NCI-H1694 (cell line): ENCODE data around the gene MIXL1.
"Not testable (repeated sequence)": the region's sequence is repeated elsewhere in the genome, so short reads cannot be mapped to it uniquely, and the experiment has no call there.

Experiments
- DNase-seq: peaks from one replicate; lab custom pipeline; 2025; lab: John Stamatoyannopoulos, UW

Gene MIXL1

DNA sequence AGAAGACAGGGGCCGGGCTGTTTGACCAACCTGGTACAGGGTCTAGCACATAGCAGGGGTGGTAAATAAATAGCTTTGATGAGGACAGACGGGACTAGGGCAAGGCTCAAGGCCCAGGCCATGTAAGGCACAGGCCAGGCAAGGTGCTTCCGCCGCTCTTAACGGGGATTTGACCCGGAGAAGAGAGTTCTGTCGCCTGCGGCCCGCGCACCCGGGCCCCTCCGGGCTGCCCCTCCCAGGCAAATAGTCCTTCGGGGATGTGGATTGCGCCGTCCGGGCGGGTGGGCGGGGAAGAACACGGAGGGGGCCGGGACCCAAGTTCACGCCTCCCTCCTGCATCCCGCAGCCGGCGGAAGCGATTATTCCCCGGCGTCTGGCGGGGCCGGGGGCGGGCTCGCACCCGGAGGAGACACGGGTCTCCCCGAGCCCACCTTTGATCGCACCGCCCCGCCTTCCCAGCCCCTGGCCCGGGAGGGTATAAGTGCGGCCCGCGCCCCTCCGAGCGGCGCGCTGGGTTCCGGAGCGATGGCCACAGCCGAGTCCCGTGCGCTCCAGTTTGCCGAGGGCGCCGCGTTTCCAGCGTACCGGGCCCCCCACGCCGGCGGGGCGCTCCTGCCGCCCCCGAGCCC lies at the start of gene MIXL1:
TSS of gene MIXL1 (plus strand) at position 508 of the 629 bp plus-strand sequence. CDS start at position 526, 18 bp downstream.
- DNase-seq, result no peak

DNA sequence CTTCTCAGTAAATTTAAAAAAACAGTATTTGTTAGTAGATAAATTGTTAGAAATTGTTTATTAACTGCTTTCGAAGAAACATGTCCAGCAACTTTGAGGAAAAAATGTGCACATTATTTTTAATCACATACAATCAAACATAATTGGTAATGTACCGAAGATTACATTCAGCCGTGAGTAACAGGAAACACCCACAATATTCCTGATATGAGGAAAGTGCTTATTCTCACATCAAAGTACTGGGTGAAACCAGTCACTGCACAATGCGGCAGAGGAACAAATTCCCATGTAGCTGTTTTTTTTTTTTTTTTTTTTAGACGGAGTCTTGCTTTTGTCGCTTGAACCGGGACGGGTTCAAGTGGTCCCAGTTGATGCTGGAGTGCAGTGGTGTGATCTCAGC lies 46.6 kb upstream of the MIXL1 start:
- DNase-seq, result no peak

DNA sequence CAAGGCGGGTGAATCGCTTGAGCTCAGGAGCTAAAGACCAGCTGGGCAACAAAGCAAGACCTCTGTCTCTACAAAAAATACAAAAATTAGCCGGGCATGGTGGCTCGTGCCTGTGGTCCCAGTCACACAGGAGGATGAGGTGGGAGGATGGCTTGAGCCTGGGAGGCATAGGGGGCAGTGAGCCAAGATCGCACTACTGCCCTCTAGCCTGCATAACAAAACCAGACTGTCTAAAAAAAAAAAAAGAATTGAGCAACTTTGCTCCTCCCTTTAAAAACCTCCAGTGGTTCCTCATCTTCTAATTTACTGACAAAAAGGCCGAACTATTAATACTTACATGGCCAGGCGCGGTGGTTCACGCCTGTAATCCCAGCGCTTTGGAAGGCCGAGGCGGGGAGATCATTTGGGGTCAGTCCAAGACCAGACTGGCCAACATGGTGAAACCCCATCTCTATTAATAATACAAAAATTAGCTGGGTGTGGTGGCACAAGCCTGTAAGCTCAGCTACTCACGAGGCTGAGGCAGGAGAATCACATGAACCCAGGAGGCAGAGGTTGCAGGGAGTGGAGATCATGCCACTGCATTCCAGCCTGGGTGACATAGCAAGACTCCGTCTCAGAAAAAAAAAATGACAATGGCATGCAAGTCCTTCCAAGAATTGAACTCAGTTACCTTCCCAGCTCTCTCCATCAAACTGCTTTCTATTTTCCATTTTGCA lies 41.3 kb upstream of the MIXL1 start:
- peak; percentile 18 for DNase-seq

DNA sequence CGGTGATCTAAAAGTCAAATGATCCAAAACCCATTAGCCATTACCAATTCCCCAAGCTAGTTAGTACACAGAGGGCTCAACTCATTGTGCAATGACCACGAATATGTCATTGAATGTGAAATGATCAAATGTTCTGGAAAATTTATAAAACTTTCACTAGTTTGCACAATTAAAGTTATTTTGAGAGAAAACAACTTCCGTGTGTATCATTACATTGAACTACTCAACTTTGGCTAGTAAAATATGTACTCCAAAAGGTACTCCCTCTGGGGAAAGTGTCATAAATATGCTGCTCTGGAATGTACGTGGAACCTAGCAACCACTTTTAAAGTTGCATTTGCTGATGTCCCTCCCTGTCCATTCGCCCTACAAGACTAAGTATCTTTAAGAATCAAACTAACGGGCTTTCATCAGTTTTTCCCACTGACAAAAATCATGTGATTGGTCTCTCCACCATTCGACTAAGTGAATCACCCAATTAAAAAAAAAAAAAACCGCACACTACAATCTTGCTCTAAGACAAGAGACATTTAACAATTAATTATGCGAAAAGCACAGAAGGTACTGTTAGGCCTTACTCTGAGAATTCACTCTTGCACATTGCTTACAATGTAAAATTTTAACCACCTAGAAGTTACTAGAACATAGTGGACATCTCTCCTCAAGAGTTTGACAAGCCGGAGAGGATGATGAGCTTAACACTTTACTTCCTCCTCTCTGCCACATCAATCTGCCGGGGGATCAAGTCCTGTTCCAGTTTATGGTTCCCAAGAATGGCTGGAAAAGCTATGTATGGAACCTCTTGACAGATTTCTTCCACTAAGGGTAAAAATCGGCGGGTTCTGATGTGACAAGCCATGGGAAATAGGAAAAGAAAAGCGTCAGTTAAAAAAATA lies 38.1 kb upstream of the MIXL1 start:
- no peak for DNase-seq

DNA sequence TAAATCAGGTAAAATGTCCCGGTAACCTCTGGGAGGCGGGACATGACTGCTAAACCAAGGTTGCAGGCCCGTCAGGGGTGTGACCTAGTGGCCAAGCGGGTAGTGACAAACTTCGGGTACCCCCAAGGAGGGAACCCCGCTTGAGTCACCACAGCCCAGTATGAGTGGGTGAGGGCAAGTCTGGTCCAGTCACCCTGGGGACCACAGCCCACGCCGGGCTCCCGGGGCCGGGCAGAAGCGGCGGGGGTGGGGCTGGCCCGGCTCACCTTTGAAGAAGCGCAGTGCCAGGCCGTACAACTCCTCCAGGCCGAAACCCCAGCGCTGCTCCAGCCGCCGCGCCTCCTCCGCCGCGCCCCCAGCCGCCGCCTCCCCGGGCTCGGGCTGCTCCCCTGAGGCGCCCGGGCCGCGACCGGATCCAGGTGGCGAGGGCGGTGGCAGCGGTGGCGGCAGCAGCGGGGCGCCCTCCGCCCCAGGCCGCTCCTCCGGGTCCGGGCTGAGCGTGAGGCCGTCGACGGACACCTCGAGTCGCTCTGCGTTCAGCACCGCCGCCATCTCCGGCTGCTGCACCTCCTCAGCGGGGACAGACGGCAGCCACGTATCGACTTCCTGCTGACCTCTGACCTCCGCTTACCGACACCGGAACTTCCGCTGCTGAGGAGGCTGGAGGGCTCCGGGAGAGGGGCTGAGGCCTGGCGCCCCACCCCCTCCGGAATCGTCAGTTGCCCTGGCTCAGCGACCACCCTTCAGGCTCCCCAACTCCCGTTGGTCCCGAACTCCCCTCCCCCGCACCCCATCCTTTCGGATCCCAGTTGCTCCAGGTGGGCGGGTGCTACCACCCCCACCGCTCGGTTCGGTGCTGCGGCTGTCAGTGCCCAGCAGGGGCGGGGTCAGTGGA lies 37.1 kb upstream of the MIXL1 start, which contains the start of gene ACBD3:
TSS of gene ACBD3 (minus strand) at position 618 of the 895 bp plus-strand sequence. CDS start at position 552, 66 bp downstream.
- DNase-seq, result peak; percentile 80

DNA sequence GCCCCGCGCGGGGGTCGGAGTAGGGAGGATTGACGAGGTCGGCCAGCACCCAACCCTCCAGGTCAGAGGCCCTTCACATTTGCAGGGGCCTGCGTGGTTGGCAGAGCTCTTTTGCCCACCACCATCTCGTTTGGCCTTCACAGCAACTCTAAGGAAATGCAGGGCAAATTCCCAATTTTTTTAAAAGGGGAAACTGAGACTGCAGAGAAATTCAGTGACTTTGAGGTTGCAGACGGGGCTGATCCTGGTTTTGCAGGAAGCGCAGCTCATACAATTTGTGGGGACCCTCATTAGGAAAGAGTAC lies 36.5 kb upstream of the MIXL1 start:
- DNase-seq, result no peak

DNA sequence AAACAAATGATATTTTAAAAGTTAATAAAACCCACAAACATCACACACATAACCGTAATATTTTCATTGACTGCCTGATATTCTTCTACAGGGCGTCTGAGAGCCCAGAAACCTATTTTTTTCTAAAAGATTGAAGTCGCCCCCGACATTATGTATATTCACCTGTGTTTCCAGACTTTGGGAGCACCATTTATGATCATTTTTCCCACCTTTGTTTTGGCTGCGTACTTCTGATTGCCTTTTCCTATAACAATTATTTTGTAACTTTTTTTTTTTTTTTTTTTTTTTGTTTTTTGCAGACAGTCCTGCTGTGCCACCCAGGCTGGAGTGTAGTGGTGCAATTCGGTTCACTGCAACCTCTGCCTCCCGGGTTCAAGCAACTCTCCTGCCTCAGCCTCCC lies 36.1 kb upstream of the MIXL1 start:
- DNase-seq, result no peak

DNA sequence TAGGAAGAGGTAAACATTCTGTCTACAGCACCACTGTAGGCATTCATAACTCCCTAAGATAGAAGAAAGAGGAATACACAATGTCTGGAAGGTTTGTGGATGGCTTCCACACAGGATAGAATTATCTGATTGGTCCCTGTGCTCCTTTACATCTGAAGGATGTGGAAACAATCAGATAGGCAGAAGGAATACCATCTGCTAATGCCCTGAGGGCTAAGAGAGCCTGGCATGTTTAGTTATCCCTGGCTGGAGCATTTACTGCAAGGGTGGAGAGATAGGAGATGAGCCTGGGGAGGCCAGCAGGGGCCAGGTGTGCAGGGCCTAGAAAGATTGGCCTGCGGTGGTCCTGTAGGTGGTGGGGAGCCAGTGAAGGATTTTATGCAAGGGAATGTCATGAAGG lies 28.3 kb upstream of the MIXL1 start:
- DNase-seq, result peak; percentile 51

DNA sequence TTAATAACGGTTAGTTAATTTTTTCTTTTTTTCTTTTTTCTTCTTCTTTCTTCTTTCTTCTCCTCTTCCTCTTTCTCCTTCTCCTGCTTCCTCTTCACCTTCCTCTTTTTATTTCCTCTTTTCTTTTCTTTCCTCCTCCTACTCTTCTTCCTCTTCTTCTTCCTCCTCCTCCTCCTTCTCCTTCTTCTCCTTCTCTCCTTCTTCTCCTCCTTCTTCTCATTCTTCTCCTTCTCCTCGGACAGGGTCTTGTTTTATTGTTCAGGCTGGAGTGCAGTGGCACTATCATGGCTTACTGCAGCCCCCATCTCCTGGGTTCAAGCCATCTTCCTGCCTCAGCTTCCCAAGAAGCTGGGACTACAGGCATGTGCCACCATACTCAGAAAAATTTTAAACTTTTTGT lies 23.5 kb upstream of the MIXL1 start:
- DNase-seq, result no peak

DNA sequence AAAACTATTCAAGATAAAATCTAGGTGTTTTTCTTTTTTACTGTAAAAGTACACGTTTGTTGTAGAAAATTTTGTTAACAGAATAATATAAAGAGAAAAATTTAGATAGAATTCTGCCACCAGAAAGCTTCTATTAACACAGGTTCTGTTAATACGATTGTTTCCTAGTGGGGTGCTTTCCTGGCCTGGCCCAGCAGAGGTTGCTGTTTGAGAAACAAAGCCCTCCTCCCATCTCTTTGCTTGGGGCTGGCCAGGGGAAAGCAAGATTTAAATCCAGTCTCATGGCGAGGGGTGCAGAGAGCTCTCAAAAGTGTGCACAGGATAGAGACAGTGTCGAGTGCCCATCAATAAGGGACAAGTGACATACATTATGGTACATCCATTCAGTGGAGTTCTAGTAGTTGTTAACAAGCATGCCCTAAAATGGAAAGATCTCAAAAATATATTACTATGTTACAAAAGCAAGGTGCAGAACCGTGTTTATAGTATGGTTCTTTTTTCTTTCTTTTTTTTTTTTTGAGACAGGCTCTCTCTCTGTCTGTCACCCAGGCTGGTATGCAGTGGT lies 22.4 kb upstream of the MIXL1 start:
- no peak for DNase-seq

DNA sequence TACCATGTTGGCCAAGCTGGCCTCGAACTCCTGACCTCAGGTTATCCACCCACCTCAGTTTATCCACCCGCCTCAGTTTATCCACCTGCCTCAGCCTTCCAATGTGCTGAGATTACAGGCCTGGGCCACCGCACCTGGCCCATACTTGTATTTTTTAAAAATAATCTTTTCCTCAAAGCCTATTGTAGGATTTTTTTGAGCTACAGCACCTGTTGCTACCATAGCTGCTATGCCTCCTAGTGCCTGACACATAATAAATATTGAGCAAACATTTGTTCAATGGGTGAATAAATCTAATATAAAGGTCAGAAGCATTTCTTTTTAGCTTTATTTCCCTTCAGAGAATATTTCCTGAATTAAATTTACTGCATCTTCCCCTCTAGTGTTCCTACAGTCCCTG lies 21.2 kb upstream of the MIXL1 start:
- no peak for DNase-seq

DNA sequence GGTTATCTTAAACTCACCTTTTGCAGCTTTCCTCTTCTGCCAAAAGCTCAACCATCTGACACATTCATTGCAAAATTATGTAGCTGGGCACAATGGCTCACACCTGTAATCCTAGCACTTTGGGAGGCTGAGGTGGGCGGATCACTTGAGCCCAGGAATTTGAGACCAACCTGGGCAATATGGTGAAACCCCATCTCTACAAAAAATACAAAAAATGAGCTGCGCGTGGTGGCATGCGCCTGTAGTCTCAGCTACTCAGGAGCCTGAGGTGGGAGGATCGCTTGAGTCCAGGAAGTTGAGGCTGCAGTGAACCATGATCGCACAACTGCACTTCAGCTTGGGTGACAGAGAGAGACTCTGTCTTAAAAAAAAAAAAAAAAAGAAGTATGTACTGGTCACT lies 20.8 kb upstream of the MIXL1 start:
- not testable (repeated sequence) for DNase-seq

DNA sequence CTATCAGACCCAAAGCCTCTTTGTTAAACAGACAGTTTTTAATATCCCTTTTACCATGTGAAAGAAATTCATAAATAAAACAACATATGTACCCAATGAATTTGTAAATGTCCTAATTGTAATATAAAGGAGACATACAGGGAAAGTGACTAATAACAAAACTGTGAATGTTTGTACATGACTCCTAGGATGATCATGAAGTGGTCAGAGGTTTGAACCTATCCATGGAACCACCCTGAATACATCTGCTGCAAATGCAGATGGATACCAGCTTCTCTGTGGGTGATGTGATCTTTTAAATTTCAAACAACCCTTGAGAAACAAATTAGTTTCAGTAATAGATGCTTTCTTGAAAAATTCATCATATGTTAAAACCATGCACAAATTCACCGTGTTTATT lies 20.2 kb upstream of the MIXL1 start:
- no peak for DNase-seq

DNA sequence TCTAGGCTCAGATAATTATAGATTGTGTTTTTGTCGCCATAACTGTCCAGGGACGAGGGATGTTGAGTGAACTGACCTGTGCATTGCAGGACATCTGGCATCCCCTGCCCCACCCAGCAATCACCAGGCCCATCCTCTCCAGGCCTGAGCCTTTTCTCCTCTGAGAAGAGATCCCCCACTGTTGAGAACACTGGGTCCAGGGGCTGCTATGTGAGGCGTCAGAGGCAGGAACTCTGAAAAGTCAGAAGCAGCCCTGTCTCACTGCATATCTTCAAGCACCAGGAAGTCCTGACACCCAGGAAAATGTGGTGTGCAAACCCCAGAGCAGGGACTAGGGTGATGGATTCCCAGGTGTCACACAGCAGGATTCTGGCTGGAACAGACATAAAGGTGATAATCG lies 19.8 kb upstream of the MIXL1 start:
- DNase-seq, result no peak

DNA sequence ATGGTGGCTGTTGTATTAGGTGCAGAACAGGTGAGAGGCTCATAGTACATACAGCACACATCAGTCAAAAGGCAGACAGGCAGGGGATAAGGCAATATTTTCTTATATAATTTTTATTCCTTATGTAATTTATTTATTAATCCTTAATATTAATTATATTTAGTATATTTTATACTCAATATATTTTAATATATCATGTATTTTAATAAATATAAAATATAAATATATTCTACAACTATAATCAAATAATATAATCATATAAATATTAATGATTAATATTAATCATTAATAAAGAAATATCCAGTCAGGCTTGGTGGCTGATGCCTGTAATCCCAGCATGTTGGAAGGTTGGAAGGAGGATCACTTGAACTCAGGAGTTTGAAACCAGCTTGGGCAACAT lies 19.3 kb upstream of the MIXL1 start:
- DNase-seq, result no peak

DNA sequence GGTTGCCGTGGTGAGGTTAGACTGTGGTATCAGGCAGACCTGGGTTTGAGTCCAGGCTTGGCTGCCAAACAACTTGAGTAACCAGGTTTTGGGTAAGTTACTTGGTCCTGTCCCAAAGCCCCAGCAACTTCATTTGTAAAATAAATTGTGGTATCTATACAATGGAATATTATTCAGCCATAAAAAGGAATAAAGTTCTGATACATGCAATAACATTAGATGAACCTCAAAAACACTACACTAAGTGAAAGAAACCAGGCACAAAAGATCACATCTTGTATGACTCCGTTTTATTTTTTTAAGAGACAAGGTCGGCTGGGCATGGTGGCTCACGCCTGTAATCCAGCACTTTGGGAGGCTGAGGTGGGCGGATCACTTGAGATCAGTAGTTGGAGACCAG lies 16.4 kb upstream of the MIXL1 start:
- no peak for DNase-seq

DNA sequence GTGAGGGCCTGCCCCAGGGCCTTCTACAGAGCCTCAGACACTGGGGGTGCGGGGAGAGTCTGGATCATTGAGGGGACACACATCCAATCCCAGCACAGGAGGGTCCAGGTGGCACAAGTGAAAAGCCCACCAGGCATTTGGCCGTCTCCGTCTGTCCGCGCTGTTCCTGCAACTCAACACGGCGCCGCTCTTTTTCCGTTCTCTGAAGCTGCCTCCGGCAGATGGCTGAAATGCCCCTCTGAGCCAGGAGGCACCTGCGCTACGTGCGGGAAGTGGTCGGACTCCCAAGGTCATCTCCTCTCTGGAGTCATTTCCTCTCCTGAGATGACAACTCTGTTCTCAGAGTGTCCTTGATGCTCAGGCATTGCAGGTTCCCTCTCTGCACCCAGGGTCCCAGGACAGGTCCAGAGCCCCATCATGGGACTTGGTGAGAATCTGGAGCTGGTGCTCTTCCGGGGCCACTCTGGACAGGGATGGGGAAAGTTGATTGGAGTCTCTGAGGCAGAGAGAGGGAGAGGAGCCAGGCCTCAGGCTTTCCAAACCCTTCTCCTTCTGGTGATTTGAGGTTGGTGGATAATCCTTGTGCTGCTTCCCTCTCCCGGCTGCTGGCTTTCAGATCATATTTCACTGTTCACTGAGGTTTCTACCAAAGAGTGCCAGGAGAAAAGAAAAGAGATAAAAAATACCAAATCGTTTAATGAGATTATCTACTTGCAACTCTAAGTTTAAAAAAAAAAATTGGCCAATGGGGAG lies 14.0 kb upstream of the MIXL1 start:
- DNase-seq, result no peak

DNA sequence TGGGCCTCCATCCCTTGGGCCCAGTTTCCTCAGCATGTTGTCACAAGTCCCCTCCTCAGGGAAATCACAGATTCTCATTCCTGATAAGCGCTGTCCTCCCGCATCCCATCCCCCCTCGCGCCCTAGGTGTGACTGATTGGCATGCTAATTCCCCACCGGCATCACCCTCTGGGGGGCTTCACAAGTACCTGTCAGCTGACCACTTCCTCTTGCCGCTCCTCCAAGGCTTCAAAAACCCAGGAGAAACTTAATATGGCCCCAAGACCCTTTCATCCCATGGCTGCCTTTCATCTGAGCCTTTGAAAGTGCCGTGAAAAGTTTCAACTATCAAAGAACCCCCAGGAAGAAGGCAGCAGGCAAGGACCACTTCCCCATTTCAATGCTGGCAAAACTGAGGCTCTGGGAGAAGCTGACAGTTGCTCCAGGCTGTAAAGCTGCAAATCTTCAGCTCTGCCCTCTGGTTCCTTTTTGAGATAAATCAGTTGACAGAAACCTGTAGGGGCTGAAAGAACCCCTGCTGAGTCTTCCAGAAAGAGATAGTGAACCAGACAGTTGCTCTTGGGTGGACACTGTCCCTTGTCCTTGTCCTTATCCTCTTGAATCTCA lies 12.8 kb upstream of the MIXL1 start:
- no peak for DNase-seq

DNA sequence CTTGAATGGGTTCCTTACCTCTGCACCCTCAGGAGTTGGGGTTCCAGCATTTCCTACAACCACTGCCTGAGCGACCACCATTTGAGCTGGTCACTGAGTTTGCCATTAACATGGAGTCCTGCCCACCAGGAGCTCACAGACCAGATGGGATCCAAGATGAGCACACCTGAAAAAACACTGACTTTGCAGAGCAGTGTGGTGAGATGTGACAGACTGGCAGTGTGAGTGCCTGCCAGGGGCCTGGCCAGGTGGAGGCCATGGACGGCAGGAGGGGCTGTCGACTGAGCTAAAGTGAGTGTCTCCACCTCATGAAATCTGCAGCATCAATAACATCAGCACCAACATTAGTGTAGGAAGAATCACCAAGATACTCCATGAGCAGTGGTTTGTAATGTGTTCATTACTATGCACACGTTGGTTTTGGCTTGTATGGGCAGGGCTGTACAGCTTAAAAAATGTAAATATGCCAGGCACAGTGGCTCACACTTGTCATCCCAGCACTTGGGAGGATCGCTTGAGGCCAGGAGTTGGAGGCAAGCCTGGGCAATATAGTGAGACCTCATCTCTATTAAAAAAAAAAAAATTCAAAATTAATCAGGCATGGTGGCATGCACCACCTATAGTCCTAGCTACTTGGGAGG lies 12.2 kb upstream of the MIXL1 start:
- no peak for DNase-seq

DNA sequence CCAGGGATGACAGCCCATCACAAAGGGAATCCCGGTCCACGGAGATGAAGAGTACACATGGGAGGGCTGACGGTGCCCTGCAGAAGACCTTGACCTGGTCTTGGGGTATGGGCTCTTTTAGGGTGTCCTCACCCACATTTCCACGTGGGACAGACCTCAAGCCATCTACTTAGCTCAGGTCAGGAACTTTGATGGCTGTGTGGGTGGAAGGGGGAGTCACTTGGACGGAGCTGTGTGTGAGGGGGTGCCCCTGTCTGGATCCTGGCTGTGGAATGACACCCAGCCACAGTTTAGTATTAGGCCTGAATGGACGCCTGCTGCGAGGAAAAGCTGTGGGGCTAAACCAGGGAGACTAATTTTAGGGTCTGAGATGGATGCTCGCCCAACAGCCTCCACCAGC lies 10.9 kb upstream of the MIXL1 start:
- DNase-seq, result no peak
